Astrocyte of the spinal cord (primary cell): ENCODE results near the gene SMCO2.

Experiments
- DNase-seq: peaks from one replicate; pipeline ENCODE4 v3.0.0; 2011; ENCODE audit warnings: low read depth, low spot score
- H3K4me3 ChIP-seq: 2 replicates; pipeline ENCODE4 v1.5.1; 2011; ENCODE audit warnings: low read depth, mild to moderate bottlenecking, low read length, moderate library complexity
- CTCF ChIP-seq: IDR thresholded peaks from 2 replicates; pipeline ENCODE4 v1.5.1; 2012; ENCODE audit warnings: low read depth, mild to moderate bottlenecking, low read length, inconsistent platforms
- in situ Hi-C: cut with HindIII; loops from 2 replicates; pipeline ENCODE4 v1.10.0; 2017; ENCODE audit warnings: low sequenced_read_pairs

The SMCO2 gene

GRCh38 chr12:27524494-27524835 is 77.9 kb downstream of the SMCO2 start:
- TF ChIP-seq CTCF = no peak
- in situ Hi-C loops = no loop called here
- peak overlapping the region; percentile 87 for H3K4me3 ChIP-seq
- no peak for DNase-seq

GRCh38 chr12:27524839-27525753 is 78.6 kb downstream of the SMCO2 start:
- in situ Hi-C loops = no loop called here
- TF ChIP-seq CTCF = no peak
- peak; percentile 82 for DNase-seq
- H3K4me3 ChIP-seq = peak overlapping the region; percentile 87

GRCh38 chr12:27527512-27527911 is 81.0 kb downstream of the SMCO2 start:
- in situ Hi-C loops = no loop called here
- no peak overlapping the region for H3K4me3 ChIP-seq
- DNase-seq = no peak
- TF ChIP-seq CTCF = no peak

- no peak overlapping the region for H3K4me3 ChIP-seq
- in situ Hi-C loops = no loop called here
- DNase-seq = peak; percentile 50
- no peak for TF ChIP-seq CTCF
These were observed 82.3 kb downstream of the SMCO2 start for GRCh38 chr12:27528788-27529187.

DNA sequence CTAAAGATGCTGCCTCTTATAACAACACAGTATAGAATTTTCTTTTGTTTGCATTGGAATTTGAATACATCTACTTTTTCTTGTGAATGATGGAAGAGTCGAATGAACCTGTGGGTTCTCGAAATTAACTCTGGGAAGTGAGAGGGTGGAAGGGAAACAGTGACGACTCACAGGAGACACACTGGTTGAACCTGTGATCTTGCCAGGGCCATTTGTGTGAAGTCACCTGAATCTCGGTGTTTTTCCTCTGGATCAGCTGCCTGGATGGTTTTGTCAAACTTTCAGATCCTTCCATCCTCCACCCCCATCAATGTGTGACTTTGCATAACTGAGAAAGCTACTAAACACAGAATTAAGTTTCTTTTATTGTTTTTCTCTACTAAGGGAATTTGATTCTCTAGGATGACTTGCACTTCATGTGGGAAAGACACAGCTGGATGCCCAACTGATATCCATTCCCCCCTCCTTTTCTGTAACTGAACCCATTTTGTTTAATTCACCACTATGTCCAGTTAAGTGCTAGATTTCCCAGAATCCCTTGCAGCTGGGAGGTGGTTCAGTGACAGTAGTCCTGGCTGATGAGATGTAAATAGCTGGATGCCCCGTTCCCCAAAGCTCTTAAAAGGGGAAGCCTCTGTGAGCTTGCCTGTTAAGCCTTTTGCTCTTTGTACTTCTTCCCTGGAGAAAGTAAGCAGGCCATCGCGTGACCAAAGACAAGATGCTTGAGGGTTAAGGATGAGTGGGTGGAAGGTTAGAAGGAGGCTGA is 83.8 kb downstream of the SMCO2 start:
- in situ Hi-C loops = no loop called here
- no peak for TF ChIP-seq CTCF

DNA sequence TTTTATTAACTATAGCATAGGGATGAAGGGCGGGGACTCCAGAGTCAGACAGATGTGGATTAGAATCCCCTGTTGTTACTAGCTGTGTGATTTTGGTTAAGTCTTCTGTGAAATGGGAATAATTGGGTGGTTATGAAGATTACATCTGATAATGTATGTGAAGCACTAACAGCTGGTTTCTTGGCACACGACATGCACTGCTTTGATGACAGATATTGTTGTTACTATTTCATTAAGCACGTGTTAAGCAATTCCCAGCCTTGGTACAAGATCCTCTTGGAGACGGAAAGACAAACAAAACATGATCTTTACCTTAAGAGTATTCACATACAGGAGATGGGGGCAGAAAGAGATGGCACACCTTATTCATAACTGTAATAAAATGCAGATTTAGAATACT is 85.4 kb downstream of the SMCO2 start:
- no peak for TF ChIP-seq CTCF
- H3K4me3 ChIP-seq = no peak overlapping the region
- in situ Hi-C loops = no loop called here
- no peak for DNase-seq

More for the DNA sequence above, 83.8 kb downstream of the SMCO2 start:
- H3K4me3 ChIP-seq = no peak overlapping the region
- DNase-seq = peak; percentile 60
